Measurements from ENCODE around the gene PRND.

Gene PRND, protein sequence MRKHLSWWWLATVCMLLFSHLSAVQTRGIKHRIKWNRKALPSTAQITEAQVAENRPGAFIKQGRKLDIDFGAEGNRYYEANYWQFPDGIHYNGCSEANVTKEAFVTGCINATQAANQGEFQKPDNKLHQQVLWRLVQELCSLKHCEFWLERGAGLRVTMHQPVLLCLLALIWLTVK

DNA sequence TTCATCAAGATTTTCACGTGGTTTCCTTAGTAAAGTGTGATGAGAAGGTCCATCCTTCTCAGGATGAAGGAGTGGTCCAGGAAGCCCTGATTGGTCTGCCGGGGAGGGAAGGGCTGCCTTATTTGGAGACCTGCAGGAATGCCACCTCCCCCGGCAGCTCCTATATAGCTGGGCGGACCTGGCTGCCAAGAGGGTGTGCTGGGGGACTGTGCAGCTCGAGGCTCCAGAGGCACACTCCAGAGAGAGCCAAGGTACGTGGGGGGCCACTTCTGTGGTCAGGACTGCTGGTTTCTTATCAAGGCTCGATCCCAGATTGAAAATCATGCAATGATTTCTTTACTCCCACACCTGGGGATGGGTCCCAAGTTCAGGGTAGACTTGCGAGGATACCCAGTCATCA lies at the start of gene PRND:
Gene PRND (plus strand): TSS at position 191 of the 400 bp plus-strand sequence. CDS start 2,643 bp downstream, outside the sequence.
- DNase-seq (ENCODE audit: low read depth) = no peak
- no peak for TF ChIP-seq CTCF (IDR thresholded peaks at IDR 0.05; ENCODE audit: insufficient read depth, low read depth, low read length, missing control alignments)
- no peak within 1 kb of the TSS for H3K4me3 ChIP-seq (ENCODE audit: low read depth, low read length)

DNA sequence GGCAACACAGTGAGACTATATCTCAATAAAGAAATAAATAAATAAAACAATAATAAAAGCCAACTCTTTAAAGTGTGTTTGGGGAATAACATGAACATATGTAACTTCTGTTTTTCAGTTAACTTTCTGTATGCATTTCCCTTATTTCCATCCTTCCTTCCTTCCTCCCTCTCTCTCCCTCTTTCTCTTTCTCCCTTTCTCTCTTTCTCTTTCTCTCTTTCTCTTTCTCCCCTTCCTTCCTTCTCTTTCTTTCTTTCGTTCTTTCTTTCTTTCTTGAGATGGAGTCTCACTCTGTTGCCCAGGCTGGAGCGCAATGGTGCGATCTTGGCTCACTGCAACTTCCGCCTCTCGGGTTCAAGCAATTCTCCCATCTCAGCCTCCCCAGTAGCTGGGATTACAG lies 48.8 kb upstream of the PRND start:
- H3K4me3 ChIP-seq (ENCODE audit: low read depth, low read length) = no peak overlapping the region
- no peak for DNase-seq (ENCODE audit: low read depth)
- TF ChIP-seq CTCF (IDR thresholded peaks at IDR 0.05; ENCODE audit: insufficient read depth, low read depth, low read length, missing control alignments) = no peak

DNA sequence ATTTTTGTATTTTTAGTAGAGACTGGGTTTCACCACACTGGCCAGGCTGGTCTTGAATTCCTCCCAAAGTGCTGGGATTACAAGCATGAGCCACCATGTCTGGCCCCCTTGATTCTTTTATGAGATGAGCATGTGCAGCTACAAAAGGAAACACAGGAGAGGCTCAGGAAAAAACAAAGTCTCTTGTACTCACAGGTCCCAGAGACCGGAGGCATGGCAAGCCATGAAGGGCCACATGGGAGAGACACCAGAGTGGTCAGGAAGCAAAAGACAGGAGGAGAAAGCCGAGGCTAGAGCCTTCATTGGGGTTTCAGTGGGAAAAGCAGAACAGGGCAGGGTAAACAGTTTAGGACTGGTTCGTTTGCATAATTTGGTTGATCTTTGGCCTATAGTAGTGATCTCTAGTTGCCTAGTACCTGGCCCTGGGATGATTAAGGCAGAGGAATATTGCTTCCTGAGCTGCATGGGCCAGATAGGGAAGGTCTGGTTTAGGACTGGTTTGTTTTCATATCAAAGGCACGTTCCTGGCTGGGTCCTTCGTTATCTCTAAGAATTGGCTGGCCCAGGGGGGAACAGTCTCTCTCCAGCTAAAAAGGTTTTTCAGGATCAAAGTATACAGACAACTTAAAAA lies 48.2 kb upstream of the PRND start:
- TF ChIP-seq CTCF (IDR thresholded peaks at IDR 0.05; ENCODE audit: insufficient read depth, low read depth, low read length, missing control alignments) = no peak
- no peak overlapping the region for H3K4me3 ChIP-seq (ENCODE audit: low read depth, low read length)
- no peak for DNase-seq (ENCODE audit: low read depth)

DNA sequence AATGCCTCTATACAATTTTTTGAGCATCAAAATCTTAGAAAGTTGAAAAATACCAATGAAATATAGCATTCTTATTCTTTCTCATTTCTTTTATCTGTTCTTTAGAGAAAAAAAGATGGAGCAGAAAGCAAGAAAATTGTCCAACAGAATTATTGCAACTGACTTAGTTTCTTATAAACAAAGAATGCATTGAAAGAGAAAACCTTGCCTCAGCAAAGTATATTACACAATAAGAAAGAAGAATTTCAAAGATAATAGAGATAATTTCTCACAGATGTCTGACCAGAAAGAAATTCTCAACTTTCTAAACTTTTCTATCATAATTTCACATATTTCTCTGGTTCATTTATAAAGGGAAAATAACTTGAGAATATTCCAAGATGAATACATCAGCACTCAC lies 47.0 kb upstream of the PRND start:
- no peak for DNase-seq (ENCODE audit: low read depth)
- H3K4me3 ChIP-seq (ENCODE audit: low read depth, low read length) = no peak overlapping the region
- no peak for TF ChIP-seq CTCF (IDR thresholded peaks at IDR 0.05; ENCODE audit: insufficient read depth, low read depth, low read length, missing control alignments)

- TF ChIP-seq CTCF (IDR thresholded peaks at IDR 0.05; ENCODE audit: insufficient read depth, low read depth, low read length, missing control alignments) = no peak
- no peak overlapping the region for H3K4me3 ChIP-seq (ENCODE audit: low read depth, low read length)
- no peak for DNase-seq (ENCODE audit: low read depth)
Measured at GRCh38 chr20:4677846-4678245, 43.9 kb upstream of the PRND start.

GRCh38 chr20:4681401-4681800 lies 40.3 kb upstream of the PRND start:
- no peak overlapping the region for H3K4me3 ChIP-seq (ENCODE audit: low read depth, low read length)
- TF ChIP-seq CTCF (IDR thresholded peaks at IDR 0.05; ENCODE audit: insufficient read depth, low read depth, low read length, missing control alignments) = no peak
- no peak for DNase-seq (ENCODE audit: low read depth)

- no peak for DNase-seq (ENCODE audit: low read depth)
- no peak overlapping the region for H3K4me3 ChIP-seq (ENCODE audit: low read depth, low read length)
- TF ChIP-seq CTCF (IDR thresholded peaks at IDR 0.05; ENCODE audit: insufficient read depth, low read depth, low read length, missing control alignments) = no peak
Measured at GRCh38 chr20:4681991-4682401, 39.7 kb upstream of the PRND start.

Measured in GM12865 (cell line).